ENCODE measurements around the gene CDHR5.

Gene CDHR5

GRCh38 chr11:662689-663274 is 38.0 kb upstream of the CDHR5 start:
- Mint-ChIP-seq H3K4me1 (peaks cover 17% of the 10 kb centered on the region), H3K9me3 (no peaks in the 10 kb centered on the region), H3K27me3 (ENCODE audit: low read depth) (no peaks in the 10 kb centered on the region), H3K27ac (no peak overlapping the region), H3K4me3 (no peak overlapping the region), H3K36me3 (ENCODE audit: low read depth) (peaks cover 37% of the 10 kb centered on the region)
- TF ChIP-seq CTCF (IDR thresholded peaks at IDR 0.05; ENCODE audit: unreplicated experiment in 3 of 3) = peak; percentile 61 to 69 (median 67)

GRCh38 chr11:660681-661444 is 36.1 kb upstream of the CDHR5 start:
- Mint-ChIP-seq H3K27ac (no peak overlapping the region), H3K27me3 (ENCODE audit: low read depth) (no peaks in the 10 kb centered on the region), H3K9me3 (no peaks in the 10 kb centered on the region), H3K36me3 (ENCODE audit: low read depth) (peaks cover 35% of the 10 kb centered on the region), H3K4me1 (peaks cover 13% of the 10 kb centered on the region), H3K4me3 (no peak overlapping the region)
- TF ChIP-seq CTCF (IDR thresholded peaks at IDR 0.05; ENCODE audit: unreplicated experiment in 3 of 3) = no peak

GRCh38 chr11:660281-660680 is 35.5 kb upstream of the CDHR5 start:
- no peak overlapping the region for H3K27ac Mint-ChIP-seq
- peaks cover 7% of the 10 kb centered on the region for H3K4me1 Mint-ChIP-seq
- no peaks in the 10 kb centered on the region for H3K9me3 Mint-ChIP-seq
- TF ChIP-seq CTCF (IDR thresholded peaks at IDR 0.05; ENCODE audit: unreplicated experiment in 3 of 3) = no peak
- H3K4me3 Mint-ChIP-seq = no peak overlapping the region
- peaks cover 30% of the 10 kb centered on the region for H3K36me3 Mint-ChIP-seq (ENCODE audit: low read depth)
- no peaks in the 10 kb centered on the region for H3K27me3 Mint-ChIP-seq (ENCODE audit: low read depth)

- H3K9me3 Mint-ChIP-seq = no peaks in the 10 kb centered on the region
- no peaks in the 10 kb centered on the region for H3K27me3 Mint-ChIP-seq (ENCODE audit: low read depth)
- peaks cover 33% of the 10 kb centered on the region for H3K36me3 Mint-ChIP-seq (ENCODE audit: low read depth)
- H3K27ac Mint-ChIP-seq = no peak overlapping the region
- H3K4me3 Mint-ChIP-seq = no peak overlapping the region
- H3K4me1 Mint-ChIP-seq = peaks cover 4% of the 10 kb centered on the region
- TF ChIP-seq CTCF (IDR thresholded peaks at IDR 0.05; ENCODE audit: unreplicated experiment in 3 of 3) = no peak
These were observed 34.9 kb upstream of the CDHR5 start for GRCh38 chr11:659532-660085.

GRCh38 chr11:657691-658126 is 33.0 kb upstream of the CDHR5 start:
- Mint-ChIP-seq H3K27ac (no peak overlapping the region), H3K4me3 (no peak overlapping the region), H3K27me3 (ENCODE audit: low read depth) (no peaks in the 10 kb centered on the region), H3K36me3 (ENCODE audit: low read depth) (peaks cover 27% of the 10 kb centered on the region), H3K4me1 (no peaks in the 10 kb centered on the region), H3K9me3 (no peaks in the 10 kb centered on the region)
- TF ChIP-seq CTCF (IDR thresholded peaks at IDR 0.05; ENCODE audit: unreplicated experiment in 3 of 3) = no peak
